NCI-H69 (cell line): ENCODE results near the gene WT1.
"Not testable (repeated sequence)": the region's sequence is repeated elsewhere in the genome, so short reads cannot be mapped to it uniquely, and the experiment has no call there.

ENCODE experiments used
- DNase-seq: peaks from one replicate; lab custom pipeline; 2025; lab: John Stamatoyannopoulos, UW

The WT1 gene

DNA sequence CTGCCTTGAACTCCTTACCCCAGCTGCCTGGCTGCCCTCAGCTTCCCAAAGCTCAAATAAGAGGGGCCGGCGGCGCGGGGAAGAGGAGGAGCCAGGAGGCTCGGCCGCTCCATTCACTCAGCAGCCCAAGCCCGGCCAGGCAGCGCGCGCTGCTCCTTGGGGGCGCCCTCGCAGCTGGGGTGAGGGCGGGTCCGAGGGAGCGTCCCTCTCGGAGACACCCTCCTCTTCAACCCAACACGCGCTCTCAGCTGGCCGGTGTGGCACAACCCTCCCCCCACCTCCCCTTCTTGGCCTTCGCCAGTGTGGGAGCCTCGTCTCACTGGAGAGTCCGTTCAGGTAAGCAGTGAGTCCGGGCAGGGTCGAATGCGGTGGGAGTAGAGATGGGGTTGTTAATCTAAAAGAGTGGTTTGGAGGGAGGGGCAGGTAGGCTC, at the start of gene WT1:
TSS of gene WT1 (minus strand) at position 29 of the 431 bp plus-strand sequence.
- peak; percentile 20 for DNase-seq

DNA sequence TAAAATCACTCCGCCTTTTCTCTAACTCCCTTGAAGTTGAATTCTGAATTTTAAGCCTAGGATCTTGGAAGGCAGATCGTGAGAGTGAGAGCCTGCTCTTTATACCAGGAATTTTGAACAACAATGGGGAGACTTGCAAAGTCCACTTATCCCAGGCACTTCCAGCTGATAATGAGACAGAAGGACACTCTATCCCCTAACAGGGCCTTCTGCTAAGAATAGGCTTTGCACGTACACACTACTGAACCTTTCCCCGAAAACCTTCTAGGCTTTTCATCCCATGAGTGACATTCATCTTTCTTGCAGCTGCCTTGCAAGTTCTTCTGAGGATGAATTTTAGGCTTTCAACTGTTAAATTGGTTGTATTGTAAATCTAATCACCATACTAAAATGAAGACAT, 44.0 kb upstream of the WT1 start:
- DNase-seq = no peak

DNA sequence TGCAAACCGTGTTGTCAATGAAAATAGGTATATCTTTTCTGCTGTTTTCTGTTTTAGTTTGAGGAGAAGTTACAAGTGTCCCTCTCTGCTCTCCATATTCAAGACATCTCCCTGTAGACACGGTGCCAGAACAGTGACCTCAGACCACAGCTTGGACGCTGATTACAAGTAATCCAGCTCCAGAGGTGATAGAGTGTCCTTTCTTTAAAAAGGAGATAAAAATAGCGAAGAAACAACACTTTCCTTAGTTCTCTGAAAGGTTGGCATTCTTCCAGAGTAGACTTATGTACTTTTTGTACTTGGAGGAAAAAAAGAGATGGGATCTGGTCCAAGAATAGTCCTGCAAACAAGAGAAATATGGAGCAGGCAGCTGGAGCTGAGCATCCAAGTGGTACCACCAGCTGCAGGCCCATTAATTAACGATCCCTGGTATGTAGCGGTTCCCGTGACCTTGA, 43.0 kb upstream of the WT1 start:
- DNase-seq = no peak

DNA sequence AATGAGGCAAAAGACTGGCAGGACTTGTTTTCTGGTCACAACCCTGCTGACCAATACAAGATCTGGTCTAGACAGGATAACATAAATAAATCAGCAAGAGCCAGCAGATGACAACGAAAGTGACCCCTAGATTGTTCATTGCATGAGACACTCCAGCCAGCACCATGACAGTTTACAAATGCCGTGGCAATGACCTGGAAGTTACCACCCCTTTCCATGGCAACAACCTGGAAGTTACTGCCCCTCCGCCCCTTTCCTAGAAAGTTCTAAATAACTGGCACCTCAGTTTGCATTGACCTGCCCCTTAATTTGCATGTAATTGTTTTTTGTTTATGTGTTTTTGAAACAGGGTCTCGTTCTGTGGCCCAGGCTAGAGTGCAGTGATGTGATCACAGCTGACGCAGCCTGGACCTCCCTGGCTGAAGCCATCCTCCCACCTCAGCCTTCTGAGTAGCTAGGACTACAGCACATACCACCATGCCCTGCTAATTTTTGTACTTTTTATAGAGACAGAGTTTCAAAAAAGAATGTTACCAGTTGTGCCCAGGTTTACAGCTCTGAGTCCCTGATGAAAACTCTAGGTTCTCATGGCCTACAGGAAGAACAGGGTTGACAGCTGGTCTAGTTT, 38.1 kb upstream of the WT1 start:
- DNase-seq = no peak

DNA sequence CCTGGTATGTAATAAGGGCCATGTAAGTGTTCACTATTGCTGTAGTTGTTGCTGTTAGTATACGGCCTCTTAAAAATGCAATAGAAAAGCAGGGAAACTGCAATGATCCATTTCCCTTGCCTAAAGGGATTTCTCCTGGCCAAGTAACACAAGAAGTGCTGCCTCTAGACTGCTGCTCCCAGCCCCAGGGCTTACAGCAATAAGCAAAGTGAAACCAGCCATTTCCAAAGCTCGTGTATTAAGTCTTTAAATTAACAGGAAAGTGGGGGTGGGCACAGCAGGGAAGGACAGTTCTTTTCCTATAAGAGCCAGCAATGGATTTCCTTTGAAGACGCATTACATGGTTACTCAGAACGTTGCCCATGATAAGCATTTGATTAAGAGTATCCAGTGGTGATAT, 36.9 kb upstream of the WT1 start:
- no peak for DNase-seq

DNA sequence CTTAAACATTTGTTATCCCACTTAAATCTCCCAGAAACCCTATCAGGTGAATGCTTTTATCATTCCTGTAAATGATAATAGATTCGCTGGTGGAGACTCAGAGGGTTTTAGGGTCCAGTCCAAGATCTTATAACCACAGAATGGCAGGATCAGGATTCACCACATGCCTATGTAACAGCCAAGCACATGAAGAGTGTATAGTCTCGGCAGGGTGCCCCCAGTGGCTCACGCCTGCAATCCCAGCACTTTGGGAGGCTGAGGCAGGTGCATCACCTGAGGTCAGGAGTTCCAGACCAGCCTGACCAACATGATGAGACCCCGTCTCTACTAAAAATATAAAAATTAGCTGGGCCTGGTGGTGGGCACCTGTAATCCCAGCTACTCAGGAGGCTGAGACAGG, 36.2 kb upstream of the WT1 start:
- DNase-seq = not testable (repeated sequence)

DNA sequence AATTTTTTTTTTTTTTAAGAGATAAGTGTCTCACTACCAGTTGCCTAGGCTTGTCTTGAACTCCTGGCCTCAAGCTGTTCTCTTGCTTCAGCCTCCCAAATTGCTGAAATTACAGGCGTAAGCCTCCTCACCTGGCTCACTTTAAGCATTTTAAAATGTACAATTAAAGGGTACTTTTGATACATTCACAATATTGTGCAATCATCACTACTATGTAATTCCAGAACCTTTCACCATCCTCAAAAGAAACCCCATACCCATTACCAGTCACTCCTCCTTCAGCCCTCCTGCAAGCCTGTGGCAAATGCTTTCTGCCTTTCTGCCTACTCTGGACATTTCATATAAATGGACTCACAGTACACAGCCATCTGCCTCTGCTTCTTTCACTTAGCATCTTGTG, 34.5 kb upstream of the WT1 start:
- no peak for DNase-seq

DNA sequence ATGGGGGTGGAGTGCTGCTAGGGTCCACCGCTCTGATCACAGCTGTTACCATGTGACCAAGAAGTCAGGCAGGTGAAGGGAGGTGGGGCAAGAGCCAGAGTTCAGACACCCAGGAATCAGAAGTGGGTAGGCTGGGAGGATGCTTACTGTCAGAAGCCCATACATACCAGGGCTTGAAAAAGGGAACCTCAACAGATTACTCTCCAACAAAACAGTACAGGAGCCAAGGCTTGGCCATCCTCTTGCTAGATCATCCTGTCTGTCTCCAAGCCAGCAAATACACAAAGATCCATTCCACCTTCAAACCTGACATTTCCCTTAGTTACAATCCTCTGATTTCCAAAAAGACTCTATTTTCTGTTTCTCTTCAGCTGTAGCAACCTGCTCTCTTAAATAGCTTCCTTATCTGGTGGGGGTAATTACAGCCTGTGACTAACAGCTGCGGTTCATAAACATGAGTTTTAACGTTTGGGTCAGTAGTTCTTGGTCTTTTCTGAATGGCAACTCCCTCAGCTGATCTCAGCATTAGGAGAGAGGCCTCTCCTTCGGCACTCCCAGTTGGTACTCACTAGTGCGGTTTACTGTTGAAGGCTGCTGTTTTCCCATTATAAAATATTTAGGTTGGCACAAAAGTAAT, 31.1 kb upstream of the WT1 start:
- DNase-seq = no peak

DNA sequence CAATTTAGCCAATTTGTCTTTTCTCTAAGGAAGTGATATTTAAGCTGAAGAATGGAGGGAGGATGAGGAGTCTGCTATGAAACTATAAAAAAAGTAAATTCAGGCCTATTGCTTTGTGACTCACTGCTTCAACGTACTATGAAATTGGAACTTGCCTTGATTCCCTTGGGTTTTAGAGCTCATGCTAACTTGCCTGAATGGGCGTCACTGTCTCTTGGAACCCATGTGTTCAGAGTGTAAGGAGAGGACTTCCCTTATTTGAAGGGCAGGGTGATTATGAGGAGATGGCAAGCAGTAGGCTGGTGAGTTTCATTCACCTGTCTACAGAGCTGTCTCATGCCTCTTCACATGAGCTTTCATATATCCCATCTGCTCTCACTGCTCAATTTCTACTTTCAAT, 28.7 kb upstream of the WT1 start:
- no peak for DNase-seq

DNA sequence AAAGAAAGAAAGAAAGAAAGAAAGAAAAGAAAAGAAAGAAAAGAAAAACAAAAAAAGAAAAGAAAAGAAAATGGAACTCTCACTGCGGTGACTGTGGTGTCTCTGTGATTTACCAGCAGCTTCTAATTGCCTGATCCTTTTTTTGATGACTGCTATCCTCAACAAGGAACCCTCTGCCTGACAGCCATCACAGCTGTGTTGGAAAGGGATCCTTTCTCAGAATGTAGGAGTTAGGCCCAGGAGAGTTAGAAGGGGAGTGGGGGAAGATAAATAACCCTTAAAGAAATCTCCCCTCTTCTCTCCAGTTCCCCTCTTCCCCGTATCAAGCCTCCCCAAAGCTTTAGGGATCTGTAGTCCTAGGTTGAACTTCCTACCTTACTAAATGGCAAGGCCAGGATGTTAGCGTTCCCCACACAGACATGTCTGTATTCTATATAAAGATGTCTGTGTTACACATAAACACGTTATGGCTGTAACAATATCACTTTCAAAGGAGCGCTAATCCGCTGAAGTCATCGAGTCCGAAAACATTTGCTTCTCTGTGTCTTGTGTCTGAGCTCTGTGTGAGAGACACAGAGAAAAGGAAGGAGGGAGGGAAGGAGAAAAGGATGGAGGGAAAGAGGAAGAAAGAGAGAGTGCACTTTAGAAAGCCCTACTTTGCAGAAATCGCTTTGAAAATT, 26.8 kb upstream of the WT1 start:
- no peak for DNase-seq

DNA sequence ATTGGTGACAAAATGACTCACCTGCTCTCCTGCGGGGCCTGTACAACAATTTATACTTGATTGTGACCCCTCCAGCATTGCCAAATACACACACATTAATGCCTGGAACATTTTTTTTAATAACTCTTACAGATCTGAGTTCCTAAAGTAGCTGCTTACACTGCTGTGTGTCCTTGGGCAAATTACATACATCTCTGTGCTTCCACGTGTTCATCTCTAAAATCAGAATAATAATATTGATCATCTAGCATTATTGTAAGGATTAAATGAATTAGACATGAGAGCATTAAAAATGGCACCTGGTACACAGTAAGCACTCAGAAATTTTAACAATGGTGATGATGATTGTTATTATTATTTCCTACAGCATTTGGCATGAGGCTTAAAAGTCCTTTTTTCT, 21.5 kb upstream of the WT1 start:
- no peak for DNase-seq

DNA sequence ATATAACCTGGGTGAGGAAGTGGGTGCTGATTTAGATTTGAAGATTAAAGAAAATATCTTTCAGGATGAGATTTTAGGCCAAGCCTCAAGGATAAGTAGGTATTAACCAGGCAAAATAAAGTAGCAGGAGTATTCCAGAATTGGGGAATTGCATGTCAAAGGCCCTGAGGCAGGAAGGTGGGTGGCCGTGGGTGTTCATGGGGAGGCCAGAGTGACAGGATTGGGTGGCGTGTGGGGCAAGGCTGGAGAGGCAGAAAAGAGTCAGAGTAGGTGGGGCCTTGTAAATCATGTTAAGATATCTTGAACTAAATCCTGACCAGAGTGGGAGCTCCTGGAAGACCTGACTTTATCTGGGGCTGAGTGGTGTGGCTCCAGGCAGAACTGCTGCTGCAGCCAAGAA, 19.7 kb upstream of the WT1 start:
- DNase-seq = no peak

DNA sequence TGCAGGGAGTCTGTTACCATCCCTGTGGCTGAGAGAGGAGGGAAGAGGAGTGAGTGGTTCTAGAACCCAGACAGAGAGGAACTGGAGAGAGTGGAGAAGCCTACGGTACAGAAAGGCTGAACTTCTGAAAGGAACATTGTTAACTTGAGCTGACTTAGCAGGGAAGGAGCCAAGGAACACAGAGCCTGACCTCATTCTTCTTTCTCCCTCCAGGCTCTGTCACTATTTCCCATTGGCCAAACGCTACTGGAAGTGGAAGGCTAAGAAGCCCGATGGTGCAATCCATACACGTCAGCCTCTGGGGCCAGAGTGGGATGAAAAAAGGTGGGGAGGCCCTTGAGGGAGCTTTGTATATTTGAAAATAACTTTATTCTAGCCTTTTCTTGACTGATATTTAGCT, 16.5 kb upstream of the WT1 start:
- no peak for DNase-seq

DNA sequence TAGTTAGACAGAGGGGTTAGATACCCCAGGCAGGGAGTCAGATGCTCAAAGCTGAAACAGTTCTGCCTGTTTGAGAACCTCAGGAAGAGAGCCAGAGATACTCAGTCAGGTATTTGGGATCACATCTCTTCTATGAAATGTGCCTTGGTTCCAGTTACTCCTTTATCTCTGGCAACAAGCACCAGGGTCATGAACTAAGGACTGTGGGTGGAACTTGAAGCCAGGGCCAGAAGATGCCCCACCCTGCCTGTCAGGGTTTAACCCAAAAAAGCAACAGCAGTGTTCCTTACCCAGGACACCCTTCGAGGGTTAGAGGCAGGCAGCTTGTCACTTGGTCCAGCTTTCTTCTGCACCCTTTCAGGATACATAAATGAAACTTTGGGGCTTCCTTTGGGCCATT, 15.0 kb upstream of the WT1 start:
- DNase-seq = no peak

DNA sequence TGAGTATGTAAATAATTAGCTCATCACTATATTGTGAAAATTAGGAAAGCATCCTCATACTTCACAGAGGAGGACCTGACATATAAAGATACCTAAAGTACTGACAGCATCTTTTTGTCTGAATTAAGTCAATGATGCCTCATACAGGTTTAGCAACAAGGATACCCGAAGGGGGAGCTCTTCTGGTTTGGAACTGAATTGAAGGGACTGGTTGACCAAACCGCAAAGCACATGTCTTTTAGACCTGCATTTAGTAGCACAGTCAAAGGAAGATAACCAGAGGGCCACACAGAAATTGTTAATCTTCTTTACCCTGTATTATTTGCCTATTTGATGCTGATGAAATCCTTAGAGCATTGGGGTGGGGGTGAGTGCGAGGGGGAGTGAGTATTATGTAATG, 12.9 kb upstream of the WT1 start:
- DNase-seq = peak; percentile 19

DNA sequence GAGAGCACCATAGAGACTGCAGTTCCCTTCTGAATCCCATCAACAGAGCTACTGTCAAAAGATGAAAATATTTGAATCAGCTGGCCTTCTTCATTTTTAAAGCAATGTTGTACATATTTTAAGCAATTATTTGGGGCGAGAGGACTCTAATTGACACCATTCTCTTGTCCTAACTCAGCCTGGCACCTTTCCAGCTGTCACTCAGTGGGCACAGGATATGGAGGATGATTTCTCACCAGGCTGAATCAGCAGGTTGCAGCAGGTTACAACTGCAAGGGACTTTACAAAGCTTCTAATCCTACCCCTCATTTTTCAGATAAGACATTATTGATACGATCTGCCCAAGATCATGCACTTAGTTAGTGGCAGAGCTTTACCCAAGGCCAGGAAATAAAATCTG, 11.9 kb upstream of the WT1 start:
- DNase-seq = no peak

DNA sequence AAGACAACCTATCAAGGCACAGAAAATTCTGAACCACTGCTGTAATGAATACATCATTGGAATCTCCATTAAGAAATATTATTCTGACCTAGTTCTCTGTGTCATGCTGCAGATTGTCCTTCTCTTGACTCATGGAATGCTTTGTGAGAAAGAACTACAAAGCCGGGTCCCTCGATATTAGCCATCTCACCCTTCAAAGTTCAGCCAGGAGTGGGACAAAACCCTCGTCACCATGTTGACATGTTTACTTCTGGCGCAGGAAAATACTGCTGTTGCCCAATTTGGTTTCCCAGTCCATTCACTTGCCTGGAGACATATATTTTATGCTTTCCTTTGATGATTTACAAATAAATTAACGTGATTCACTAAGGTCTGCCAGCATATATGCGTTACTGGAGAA, 10.9 kb upstream of the WT1 start:
- no peak for DNase-seq

DNA sequence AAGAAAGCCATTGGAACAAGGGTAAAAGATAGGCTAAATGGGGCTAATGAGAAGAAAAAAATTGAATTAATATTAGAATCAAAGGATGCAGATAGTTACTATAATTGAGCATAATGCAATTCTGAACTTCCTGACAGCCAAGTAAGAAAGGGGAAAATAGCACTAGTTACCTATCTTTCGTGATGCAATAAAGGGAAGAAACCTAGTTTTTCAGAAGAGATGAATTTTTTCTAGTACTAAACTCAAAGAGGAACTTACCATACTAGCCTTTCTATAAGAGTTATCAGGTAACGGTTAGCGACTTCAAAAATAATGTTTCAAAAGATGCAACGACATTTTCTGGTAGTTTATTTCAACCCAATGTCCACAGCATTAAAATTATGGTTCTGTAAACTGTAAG, 8.8 kb upstream of the WT1 start:
- DNase-seq = no peak

DNA sequence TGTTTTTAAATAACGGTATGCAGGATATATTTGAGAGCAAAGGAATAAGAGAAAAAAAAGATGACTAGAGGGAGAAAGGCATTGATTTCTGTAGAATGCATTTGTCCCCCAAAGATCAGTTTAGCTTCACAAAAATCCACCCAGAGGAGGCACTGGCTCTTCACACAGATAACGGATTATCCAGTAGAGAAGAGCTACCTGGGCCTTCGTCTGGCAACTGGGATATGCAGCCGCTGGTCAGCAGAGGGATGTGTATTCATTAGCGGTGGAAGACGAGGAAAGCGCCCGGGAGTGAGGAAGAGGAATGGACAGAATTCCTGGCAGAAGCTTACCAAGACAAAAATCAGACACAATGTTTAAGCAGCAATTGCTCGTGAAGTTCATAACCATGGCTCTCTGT, 5.6 kb upstream of the WT1 start:
- peak; percentile 13 for DNase-seq

DNA sequence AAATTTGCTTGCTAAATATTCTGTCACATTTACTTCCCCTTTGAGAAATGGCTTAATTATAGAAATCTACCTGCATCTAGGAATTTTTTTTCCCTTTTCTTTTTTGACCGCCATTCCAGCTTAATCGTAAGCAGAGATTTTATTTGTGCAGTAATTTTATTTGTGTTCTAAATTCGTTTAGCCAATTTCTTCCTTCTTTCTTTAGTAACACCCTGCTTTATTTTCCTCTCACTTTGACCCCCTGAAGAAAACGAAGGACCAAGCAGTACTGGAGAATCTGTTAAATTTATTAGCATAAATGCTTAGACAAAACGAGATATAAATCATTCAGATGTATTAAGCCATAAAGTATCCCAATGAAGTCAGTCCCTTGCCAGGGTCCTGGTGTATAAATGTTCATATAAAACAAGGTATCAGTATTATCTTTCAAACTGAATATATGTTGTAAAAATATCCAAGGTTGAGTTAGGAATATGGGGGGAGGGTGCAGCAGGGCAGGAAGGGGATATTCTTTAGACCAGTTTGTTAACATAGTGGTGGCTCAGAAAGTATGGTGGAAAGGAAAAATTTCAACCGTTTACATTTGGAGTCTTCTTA, 5.1 kb upstream of the WT1 start:
- DNase-seq = no peak

DNA sequence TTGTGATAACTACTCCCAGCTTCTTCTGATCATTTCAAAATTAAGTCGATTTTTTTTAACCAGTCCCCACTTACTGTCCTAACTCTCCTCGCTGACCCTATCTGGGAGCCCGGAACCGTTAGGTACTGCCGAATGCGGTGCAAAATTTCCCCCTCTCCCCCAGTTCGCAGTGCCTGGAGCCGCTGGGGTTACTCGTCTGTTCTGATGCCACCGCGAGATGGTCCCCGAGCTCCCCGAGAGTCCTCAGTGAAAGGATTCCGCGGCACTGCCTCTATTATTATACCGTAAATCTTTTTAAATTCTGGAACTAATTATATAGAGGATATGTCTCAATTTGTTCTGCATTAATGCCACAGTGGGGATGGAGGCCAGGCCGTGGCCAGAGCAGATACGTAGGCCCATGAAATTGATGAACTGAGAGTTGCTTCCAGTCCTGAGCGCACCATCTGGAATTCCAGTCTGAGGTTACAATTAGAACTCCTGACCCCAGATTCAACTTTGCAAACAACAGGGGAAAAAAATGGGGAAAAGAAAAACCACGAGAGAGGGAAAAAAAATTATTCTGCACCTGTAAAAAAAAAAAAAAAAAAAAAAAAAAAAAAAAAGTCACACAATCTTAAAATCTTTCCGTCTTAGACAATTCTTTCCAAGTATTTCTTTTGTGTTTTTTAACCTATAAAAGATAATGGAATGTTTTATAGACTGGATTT, 4.3 kb upstream of the WT1 start:
- DNase-seq = peak; percentile 38

DNA sequence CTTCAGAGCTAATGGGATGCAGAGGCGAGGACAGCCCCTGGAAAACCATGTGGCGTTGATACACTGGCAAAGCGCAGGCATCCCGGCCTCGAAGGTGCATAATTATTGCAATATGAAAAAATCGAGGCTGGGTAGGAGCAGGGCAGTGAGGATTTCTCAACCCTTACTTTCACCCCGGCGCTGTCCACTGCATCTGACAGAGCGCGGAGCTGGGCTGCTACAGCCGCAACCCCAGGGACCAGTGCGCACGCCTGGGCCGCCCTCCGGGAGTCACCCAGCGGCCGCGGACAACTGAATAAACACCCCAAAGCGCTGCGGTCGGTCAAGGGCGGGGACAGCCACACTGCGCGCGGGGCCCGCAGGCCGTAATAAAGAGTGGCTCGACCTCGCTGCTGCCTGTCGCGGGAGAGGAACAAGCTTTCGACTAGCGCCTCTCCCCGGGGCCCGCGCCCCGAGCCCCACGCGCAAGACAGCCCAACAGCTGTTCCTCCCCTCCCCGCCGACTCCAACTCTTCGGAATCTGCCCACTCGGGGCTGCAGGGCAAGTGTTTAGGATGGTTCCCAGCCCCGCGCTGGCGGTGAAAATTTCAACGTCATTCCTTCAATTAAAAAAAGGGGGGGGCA, 3.6 kb upstream of the WT1 start:
- peak; percentile 45 for DNase-seq
